SH-SY5Y (cell line): Measurements from ENCODE around the gene OR13G1.

ENCODE experiments used
- GATA2 ChIP-seq: IDR thresholded peaks from 2 replicates; pipeline ENCODE4 v1.6.1; 2011; ENCODE audit warnings: mild to moderate bottlenecking, low read depth, low read length
- GATA3 ChIP-seq: IDR thresholded peaks from 2 replicates; pipeline ENCODE4 v1.6.1; 2011; ENCODE audit warnings: low read depth, mild to moderate bottlenecking, low read length, moderate library complexity

- TF ChIP-seq GATA2 (no peak), GATA3 (no peak)
Measured at GRCh38 chr1:247639381-247639981, 40.1 kb downstream of the OR13G1 start.
